Body of pancreas (tissue), 4 donors: ENCODE results near the gene TMEM266. TPM values are rescaled to one million over a fixed set of nuclear protein-coding genes. Genes with fewer than 3 reads are reported as not detected.

ENCODE experiments used
- ATAC-seq: fragments of 150-250 bp; one replicate; pipeline ENCODE4 v1.9.1; 2016
- DNase-seq, 4 donors: peaks; one replicate each; pipeline ENCODE4 v3.0.0-alpha.2; 2019
- H3K27ac ChIP-seq, 4 donors: fragments of 200-600 bp; sonication (generic); 1 replicate in 3 of 4; 2 replicates in 1 of 4; pipeline versions ENCODE4 v1.5.1 to v1.6.1; 2016 to 2019; ENCODE audit warnings: mild to moderate bottlenecking in 1 of 4, mixed read lengths in 1 of 4, moderate library complexity in 1 of 4
- H3K27me3 ChIP-seq, 2 donors: fragments of 200-600 bp; sonication (generic); one replicate each; pipeline ENCODE4 v1.6.0; 2016; ENCODE audit warnings: mild to moderate bottlenecking in 1 of 2
- H3K36me3 ChIP-seq, 2 donors: fragments of 200-600 bp; sonication (generic); replicated peaks in 1 of 2; 2 replicates each; pipeline ENCODE4 v1.5.1; 2016; ENCODE audit warnings: low read depth in 2 of 2; ENCODE audit not compliant: insufficient read depth in 1 of 2
- H3K4me1 ChIP-seq: fragments of 200-600 bp; sonication (generic); one replicate; pipeline ENCODE4 v1.6.0; 2016
- H3K4me3 ChIP-seq, 2 donors: fragments of 200-600 bp; sonication (generic); 1 replicate in 1 of 2; 2 replicates in 1 of 2; pipeline ENCODE4 v1.5.1; 2016 to 2019
- H3K9me3 ChIP-seq, 3 donors: fragments of 200-600 bp; sonication (generic); 1 replicate in 2 of 3; 2 replicates in 1 of 3; pipeline ENCODE4 v1.5.1; 2016
- POLR2A ChIP-seq, 3 donors: fragments of 450-650 bp; IDR thresholded peaks; one replicate each; pipeline ENCODE4 v1.6.1; 2016; ENCODE audit warnings: antibody characterized with exemption in 3 of 3, mild to moderate bottlenecking in 2 of 3
- WGBS, 2 donors: methylation state at CpG; one replicate each; pipeline ENCODE4 v1.1.5; 2017; 5-methylcytosine and 5-hydroxymethylcytosine counted together
- intact Hi-C: fragments of 100-400 bp; cut with DNase I; formaldehyde crosslinking; loops from one replicate; pipeline ENCODE4 v1.15.1; 2023
- total RNA-seq, 2 donors: library from RNA; depleted of rRNA; stranded (reverse); fragments of >200 nt; gene quantifications; one replicate each; pipeline ENCODE4 v1.1.0, GENCODE V29; 2016
- TF ChIP-seq, protein P1 (sequence below), 7 experiments: fragments of 450-650 bp in 4 of 7; fragments of 200-600 bp in 3 of 7; sonication (generic) in 3 of 7; IDR thresholded peaks; one replicate each; pipeline ENCODE4 v1.5.1; 2016 to 2019; ENCODE audit warnings: antibody characterized with exemption in 7 of 7

Gene TMEM266
- total RNA-seq, 2 donors from 2014 or later = 0.66 to 9.1 TPM

DNA sequence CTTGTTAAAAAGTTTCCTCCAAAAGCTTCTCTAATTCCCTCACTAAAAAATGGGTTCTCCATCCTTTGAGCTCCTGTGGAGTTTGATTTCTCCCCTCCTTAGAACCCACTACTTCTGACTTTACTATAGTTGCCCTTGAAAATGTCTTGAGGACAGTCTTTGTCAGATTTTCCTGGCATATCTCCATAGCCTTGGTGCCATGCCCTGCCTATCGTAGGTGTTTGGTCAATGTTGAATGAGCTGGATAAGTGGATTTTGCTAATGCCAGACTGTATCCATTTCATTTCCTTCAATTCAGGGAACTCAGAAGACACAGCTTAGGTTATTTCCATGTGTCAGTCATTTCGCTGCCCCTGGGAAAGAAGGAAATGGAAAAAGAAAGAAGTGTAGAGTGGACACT lies 40.6 kb downstream of the TMEM266 start:
- TF ChIP-seq POLR2A (IDR thresholded peaks at IDR 0.05) = no peak
- TF ChIP-seq, protein P1, sequence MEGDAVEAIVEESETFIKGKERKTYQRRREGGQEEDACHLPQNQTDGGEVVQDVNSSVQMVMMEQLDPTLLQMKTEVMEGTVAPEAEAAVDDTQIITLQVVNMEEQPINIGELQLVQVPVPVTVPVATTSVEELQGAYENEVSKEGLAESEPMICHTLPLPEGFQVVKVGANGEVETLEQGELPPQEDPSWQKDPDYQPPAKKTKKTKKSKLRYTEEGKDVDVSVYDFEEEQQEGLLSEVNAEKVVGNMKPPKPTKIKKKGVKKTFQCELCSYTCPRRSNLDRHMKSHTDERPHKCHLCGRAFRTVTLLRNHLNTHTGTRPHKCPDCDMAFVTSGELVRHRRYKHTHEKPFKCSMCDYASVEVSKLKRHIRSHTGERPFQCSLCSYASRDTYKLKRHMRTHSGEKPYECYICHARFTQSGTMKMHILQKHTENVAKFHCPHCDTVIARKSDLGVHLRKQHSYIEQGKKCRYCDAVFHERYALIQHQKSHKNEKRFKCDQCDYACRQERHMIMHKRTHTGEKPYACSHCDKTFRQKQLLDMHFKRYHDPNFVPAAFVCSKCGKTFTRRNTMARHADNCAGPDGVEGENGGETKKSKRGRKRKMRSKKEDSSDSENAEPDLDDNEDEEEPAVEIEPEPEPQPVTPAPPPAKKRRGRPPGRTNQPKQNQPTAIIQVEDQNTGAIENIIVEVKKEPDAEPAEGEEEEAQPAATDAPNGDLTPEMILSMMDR (IDR thresholded peaks at IDR 0.05) = no peak
- intact Hi-C loops = no loop called here
- H3K27ac ChIP-seq = no peak overlapping the region
- DNase-seq (no peak), ATAC-seq (no peak)
- no peaks in the 10 kb centered on the region for H3K36me3 ChIP-seq
- H3K4me1 ChIP-seq = no peaks in the 10 kb centered on the region
- 62 to 67% methylated on average over 2 of the region's 2 CpGs for WGBS, 2 donors
- H3K9me3 ChIP-seq = no peaks in the 10 kb centered on the region
- H3K4me3 ChIP-seq = no peak overlapping the region
- H3K27me3 ChIP-seq = no peaks in the 10 kb centered on the region

DNA sequence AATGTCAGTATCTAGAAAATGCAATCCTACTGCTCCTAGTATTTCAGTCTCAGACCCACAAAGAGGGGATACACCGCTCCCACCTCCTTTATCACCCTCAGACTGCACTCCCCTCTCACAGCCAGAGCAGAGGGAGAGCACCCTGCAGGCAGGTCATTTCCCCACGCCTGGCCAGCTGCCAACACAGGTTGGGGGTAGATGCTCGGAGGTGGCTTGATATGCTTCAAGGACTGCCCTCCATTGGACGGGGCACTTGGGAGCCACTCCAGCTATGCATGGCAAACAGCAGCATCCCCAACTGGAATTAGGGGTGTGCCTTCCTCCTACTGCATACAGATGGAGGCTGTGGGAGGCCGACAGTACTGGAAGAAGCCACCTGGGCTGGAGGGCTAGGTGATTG lies 41.9 kb downstream of the TMEM266 start:
- WGBS, 2 donors = 84 to 89% methylated on average over 5 of the region's 5 CpGs
- no peak for TF ChIP-seq POLR2A (IDR thresholded peaks at IDR 0.05)
- TF ChIP-seq, protein P1 (IDR thresholded peaks at IDR 0.05) = no peak
- intact Hi-C loops = no loop called here

DNA sequence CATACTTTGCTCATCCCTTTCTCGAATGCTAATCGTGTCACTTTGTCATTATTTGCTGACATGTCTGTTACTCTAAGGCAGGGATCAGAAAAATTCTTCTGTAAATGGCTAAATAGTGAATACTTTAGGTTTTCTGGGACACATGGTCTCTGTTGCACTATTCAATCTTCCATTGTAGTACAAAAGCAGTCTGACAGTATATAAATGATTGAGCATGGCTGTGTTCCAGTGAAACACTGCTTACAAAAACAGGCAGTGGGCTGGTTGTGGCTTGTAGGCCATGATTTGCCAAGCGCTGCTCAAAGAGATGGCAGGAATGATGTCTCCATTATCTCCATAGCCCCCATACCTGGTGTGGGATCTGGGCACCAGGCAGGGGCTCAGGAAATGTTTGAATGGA lies 45.6 kb downstream of the TMEM266 start:
- no peak overlapping the region for H3K4me3 ChIP-seq
- no peaks in the 10 kb centered on the region for H3K27me3 ChIP-seq
- H3K36me3 ChIP-seq = no peaks in the 10 kb centered on the region
- H3K9me3 ChIP-seq = no peaks in the 10 kb centered on the region
- WGBS, 2 donors = 79 to 81% methylated on average over 3 of the region's 3 CpGs
- intact Hi-C loops = no loop called here
- H3K27ac ChIP-seq = no peak overlapping the region
- no peak for DNase-seq
- no peak for ATAC-seq
- H3K4me1 ChIP-seq = peaks cover 26% of the 10 kb centered on the region
- TF ChIP-seq, protein P1 (IDR thresholded peaks at IDR 0.05) = no peak
- TF ChIP-seq POLR2A (IDR thresholded peaks at IDR 0.05) = no peak

More for the DNA sequence above, 41.9 kb downstream of the TMEM266 start:
- ATAC-seq = no peak
- DNase-seq = no peak
- no peaks in the 10 kb centered on the region for H3K4me1 ChIP-seq
- no peak overlapping the region for H3K4me3 ChIP-seq
- H3K9me3 ChIP-seq = no peaks in the 10 kb centered on the region
- no peaks in the 10 kb centered on the region for H3K36me3 ChIP-seq
- no peak overlapping the region for H3K27ac ChIP-seq
- H3K27me3 ChIP-seq = no peaks in the 10 kb centered on the region

DNA sequence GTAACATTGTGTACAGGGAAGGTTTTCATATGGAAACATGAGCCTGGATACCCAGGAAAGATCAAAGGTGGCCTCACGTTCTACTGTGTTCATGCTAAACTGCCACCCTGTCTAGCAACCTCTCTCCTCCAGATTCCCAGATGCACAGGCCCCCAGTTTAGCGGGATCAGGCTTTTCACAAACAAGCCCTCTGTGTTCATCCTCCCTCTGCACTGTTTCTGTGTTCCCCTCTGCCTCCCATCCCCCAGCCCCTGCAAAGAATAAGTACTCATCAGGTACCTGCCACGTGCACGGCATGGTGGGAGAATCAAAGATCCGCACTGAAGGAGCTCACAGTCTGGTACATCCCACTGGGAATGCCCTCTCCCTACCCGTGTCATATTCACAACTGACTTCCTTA lies 46.1 kb downstream of the TMEM266 start:
- TF ChIP-seq, protein P1 (IDR thresholded peaks at IDR 0.05) = no peak
- TF ChIP-seq POLR2A (IDR thresholded peaks at IDR 0.05) = no peak
- 83 to 86% methylated on average over 6 of the region's 6 CpGs for WGBS, 2 donors

DNA sequence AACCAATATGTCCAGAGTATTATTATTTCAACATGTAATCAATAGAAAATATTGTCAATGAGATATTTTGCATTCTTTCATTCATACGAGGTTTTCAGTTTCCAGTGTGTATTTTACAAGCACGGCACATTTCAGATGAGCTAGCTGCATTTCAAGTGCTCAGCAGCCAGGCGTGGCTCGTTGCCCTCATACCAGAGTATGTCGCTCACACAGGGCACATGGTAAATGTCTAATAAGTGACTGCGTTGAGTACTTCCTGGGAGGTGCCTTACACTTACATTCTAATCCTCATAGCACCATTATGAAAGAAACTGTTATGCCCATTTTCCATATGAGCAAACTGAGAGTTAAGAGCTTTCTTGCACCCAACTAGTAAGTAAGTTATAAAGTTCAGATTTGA lies 47.4 kb downstream of the TMEM266 start:
- ATAC-seq = no peak
- TF ChIP-seq POLR2A (IDR thresholded peaks at IDR 0.05) = no peak
- intact Hi-C loops = no loop called here
- Histone ChIP-seq H3K27me3 (no peaks in the 10 kb centered on the region), H3K9me3 (no peaks in the 10 kb centered on the region), H3K4me3 (no peak overlapping the region), H3K27ac (no peak overlapping the region), H3K4me1 (peaks cover 30% of the 10 kb centered on the region), H3K36me3 (no peaks in the 10 kb centered on the region)
- no peak for DNase-seq
- 70 to 83% methylated on average over 6 of the region's 6 CpGs for WGBS, 2 donors

More for the DNA sequence above, 46.1 kb downstream of the TMEM266 start:
- Histone ChIP-seq H3K27me3 (no peaks in the 10 kb centered on the region), H3K27ac (no peak overlapping the region), H3K4me3 (no peak overlapping the region), H3K4me1 (peaks cover 30% of the 10 kb centered on the region), H3K36me3 (no peaks in the 10 kb centered on the region), H3K9me3 (no peaks in the 10 kb centered on the region)
- intact Hi-C loops = no loop called here
- ATAC-seq = no peak
- DNase-seq = no peak
